ENCODE measurements around the gene ROCK2. TPM values are rescaled to one million over a fixed set of nuclear protein-coding genes. Genes with fewer than 3 reads are reported as not detected.

ROCK2 gene
- total and polyA plus RNA-seq, 4 experiments from 2014 or later: 4.0 to 26.7 (median 21.6) TPM

- POLR2A ChIA-PET (ENCODE audit: partially characterized antibody): interaction anchor here (1.3 to 1.5 kb wide), 2 partner anchors 10 kb away, joined by 3 to 5 read pairs; partner anchors contain the start of gene ROCK2
- Mint-ChIP-seq H3K4me1 (no peaks in the 10 kb centered on the region), H3K9me3 (no peaks in the 10 kb centered on the region)
Observed at GRCh38 chr2:11354363-11355154, 10.1 kb upstream of the ROCK2 start.

GRCh38 chr2:11352781-11353537, 8.5 kb upstream of the ROCK2 start:
- H3K36me3 Mint-ChIP-seq: no peaks in the 10 kb centered on the region
- CTCF ChIA-PET (ENCODE audit: partially characterized antibody): no interaction called here
- intact Hi-C loops (cut with micrococcal nuclease): no loop called here
- peaks cover 0 to 3% of the 10 kb centered on the region in 2 donors for H3K27me3 Mint-ChIP-seq
- H3K27ac ChIP-seq (ENCODE audit: low read depth, low read length): no peak overlapping the region
- POLR2A ChIA-PET (ENCODE audit: partially characterized antibody): interaction anchor here (1.5 kb wide), 1 partner anchor 8 kb away, joined by 5 read pairs; the partner anchor contains the start of gene ROCK2
- no peaks in the 10 kb centered on the region for H3K9me3 Mint-ChIP-seq
- H3K4me1 ChIP-seq (ENCODE audit: insufficient read depth, low read length): no peaks in the 10 kb centered on the region
- H3K4me3 Mint-ChIP-seq: no peak overlapping the region
- no peaks in the 10 kb centered on the region for H3K36me3 ChIP-seq (ENCODE audit: insufficient read depth, low read length)
- no peaks in the 10 kb centered on the region for H3K4me1 Mint-ChIP-seq
- no peak for DNase-seq
- H3K9me3 ChIP-seq (ENCODE audit: control insufficient read depth in 1 of 2, low read length in 2 of 2): no peaks in the 10 kb centered on the region
- no peak overlapping the region for H3K4me3 ChIP-seq (ENCODE audit: low read length in 2 of 2)
- H3K27me3 ChIP-seq (ENCODE audit: insufficient read depth, low read length): no peaks in the 10 kb centered on the region
- no peak overlapping the region for H3K27ac Mint-ChIP-seq

More at GRCh38 chr2:11354363-11355154, 10.1 kb upstream of the ROCK2 start:
- CTCF ChIA-PET (ENCODE audit: partially characterized antibody): no interaction called here
- Histone ChIP-seq H3K27ac (ENCODE audit: low read depth, low read length) (no peak overlapping the region), H3K4me3 (ENCODE audit: low read length in 2 of 2) (no peak overlapping the region), H3K9me3 (ENCODE audit: control insufficient read depth in 1 of 2, low read length in 2 of 2) (no peaks in the 10 kb centered on the region), H3K27me3 (ENCODE audit: insufficient read depth, low read length) (no peaks in the 10 kb centered on the region), H3K36me3 (ENCODE audit: insufficient read depth, low read length) (no peaks in the 10 kb centered on the region), H3K4me1 (ENCODE audit: insufficient read depth, low read length) (no peaks in the 10 kb centered on the region)
- Mint-ChIP-seq H3K27me3 (peaks cover 0 to 3% of the 10 kb centered on the region in 2 donors), H3K27ac (peak overlapping the region in 1 of 7 donors; percentile 31), H3K4me3 (no peak overlapping the region), H3K36me3 (no peaks in the 10 kb centered on the region)
- no peak for DNase-seq
- intact Hi-C loops (cut with micrococcal nuclease): no loop called here

- Histone ChIP-seq H3K4me3 (ENCODE audit: low read length in 2 of 2) (no peak overlapping the region), H3K4me1 (ENCODE audit: insufficient read depth, low read length) (peaks cover 7% of the 10 kb centered on the region), H3K9me3 (ENCODE audit: control insufficient read depth in 1 of 2, low read length in 2 of 2) (no peaks in the 10 kb centered on the region), H3K27me3 (ENCODE audit: insufficient read depth, low read length) (no peaks in the 10 kb centered on the region), H3K36me3 (ENCODE audit: insufficient read depth, low read length) (no peaks in the 10 kb centered on the region), H3K27ac (ENCODE audit: low read depth, low read length) (no peak overlapping the region)
- DNase-seq: no peak
- H3K27ac Mint-ChIP-seq: peak overlapping the region in 3 of 7 donors; percentile 9 to 77 (median 43)
- CTCF ChIA-PET (ENCODE audit: partially characterized antibody): no interaction called here
- peaks cover 0 to 5% of the 10 kb centered on the region in 2 donors for H3K36me3 Mint-ChIP-seq
- POLR2A ChIA-PET (ENCODE audit: partially characterized antibody): no interaction called here
- intact Hi-C loops (cut with micrococcal nuclease): loop anchor here (5.0 to 10.0 kb wide), 2 partner anchors 119 to 397 kb away; partner anchors contain the start of genes E2F6 and LPIN1
- no peak overlapping the region for H3K4me3 Mint-ChIP-seq
- no peaks in the 10 kb centered on the region for H3K9me3 Mint-ChIP-seq
- H3K4me1 Mint-ChIP-seq: peaks cover 1 to 10% (median 3%) of the 10 kb centered on the region in 4 donors
- H3K27me3 Mint-ChIP-seq: peaks cover 0 to 3% of the 10 kb centered on the region in 2 donors
Observed at GRCh38 chr2:11348209-11348749, 3.8 kb upstream of the ROCK2 start.

- Mint-ChIP-seq H3K27ac (peak overlapping the region in 1 of 7 donors; percentile 65), H3K36me3 (peaks cover 0 to 11% of the 10 kb centered on the region in 2 donors), H3K4me3 (no peak overlapping the region), H3K27me3 (peaks cover 0 to 3% of the 10 kb centered on the region in 2 donors), H3K4me1 (peaks cover 9 to 18% (median 10%) of the 10 kb centered on the region in 4 donors), H3K9me3 (no peaks in the 10 kb centered on the region)
- Histone ChIP-seq H3K4me1 (ENCODE audit: insufficient read depth, low read length) (peaks cover 15% of the 10 kb centered on the region), H3K27me3 (ENCODE audit: insufficient read depth, low read length) (no peaks in the 10 kb centered on the region), H3K27ac (ENCODE audit: low read depth, low read length) (no peak overlapping the region), H3K4me3 (ENCODE audit: low read length in 2 of 2) (no peak overlapping the region), H3K36me3 (ENCODE audit: insufficient read depth, low read length) (no peaks in the 10 kb centered on the region), H3K9me3 (ENCODE audit: control insufficient read depth in 1 of 2, low read length in 2 of 2) (no peaks in the 10 kb centered on the region)
- ChIA-PET POLR2A (ENCODE audit: partially characterized antibody) (no interaction called here), CTCF (ENCODE audit: partially characterized antibody) (no interaction called here)
- intact Hi-C loops (cut with micrococcal nuclease): loop anchor here (5.0 to 10.0 kb wide), 2 partner anchors 120 to 397 kb away; partner anchors contain the start of genes E2F6 and LPIN1
- DNase-seq: no peak
Observed at GRCh38 chr2:11347403-11347959, 3.0 kb upstream of the ROCK2 start.

- Mint-ChIP-seq H3K36me3 (peaks cover 0 to 11% of the 10 kb centered on the region in 2 donors), H3K4me3 (peak overlapping the region in 4 of 8 donors; percentile 3 to 87 (median 29)), H3K4me1 (peaks cover 15 to 29% (median 17%) of the 10 kb centered on the region in 4 donors), H3K27me3 (peaks cover 0 to 3% of the 10 kb centered on the region in 2 donors), H3K27ac (peak overlapping the region in 2 of 7 donors; percentile 81 to 89), H3K9me3 (no peaks in the 10 kb centered on the region)
- no peak overlapping the region for H3K27ac ChIP-seq (ENCODE audit: low read depth, low read length)
- DNase-seq: no peak
- H3K4me1 ChIP-seq (ENCODE audit: insufficient read depth, low read length): peaks cover 29% of the 10 kb centered on the region
- H3K36me3 ChIP-seq (ENCODE audit: insufficient read depth, low read length): no peaks in the 10 kb centered on the region
- no peaks in the 10 kb centered on the region for H3K27me3 ChIP-seq (ENCODE audit: insufficient read depth, low read length)
- no peak overlapping the region for H3K4me3 ChIP-seq (ENCODE audit: low read length in 2 of 2)
- CTCF ChIA-PET (ENCODE audit: partially characterized antibody): interaction anchor here (1.0 to 2.4 kb wide), 2 partner anchors 18 to 213 kb away, joined by 4 to 9 read pairs; a partner anchor contains a TSS
- POLR2A ChIA-PET (ENCODE audit: partially characterized antibody): interaction anchor here (1.3 to 2.2 kb wide), 2 partner anchors 120 to 191 kb away, joined by 3 to 9 read pairs; partner anchors contain the start of genes E2F6 and SLC66A3
- intact Hi-C loops (cut with micrococcal nuclease): loop anchor here (5.0 to 10.0 kb wide), 2 partner anchors 121 to 399 kb away; partner anchors contain the start of genes E2F6 and LPIN1
- H3K9me3 ChIP-seq (ENCODE audit: control insufficient read depth in 1 of 2, low read length in 2 of 2): no peaks in the 10 kb centered on the region
Observed at GRCh38 chr2:11346023-11346482, 1.6 kb upstream of the ROCK2 start.

GRCh38 chr2:11344956-11345677, 681 bp upstream of the ROCK2 start:
- intact Hi-C loops (cut with micrococcal nuclease): loop anchor here (1.0 to 10.0 kb wide), 5 partner anchors 122 to 1393 kb away; partner anchors contain the start of genes E2F6, GRHL1, LPIN1 and PDIA6
- Histone ChIP-seq H3K4me3 (ENCODE audit: low read length in 2 of 2) (peak overlapping the region; percentile 29 to 47), H3K27me3 (ENCODE audit: insufficient read depth, low read length) (no peaks in the 10 kb centered on the region), H3K4me1 (ENCODE audit: insufficient read depth, low read length) (peaks cover 36% of the 10 kb centered on the region), H3K9me3 (ENCODE audit: control insufficient read depth in 1 of 2, low read length in 2 of 2) (no peaks in the 10 kb centered on the region), H3K27ac (ENCODE audit: low read depth, low read length) (peak overlapping the region; percentile 28), H3K36me3 (ENCODE audit: insufficient read depth, low read length) (no peaks in the 10 kb centered on the region)
- ChIA-PET CTCF (ENCODE audit: partially characterized antibody) (interaction anchor here (0.9 to 2.4 kb wide), 2 partner anchors 14 to 212 kb away, joined by 3 to 9 read pairs; a partner anchor contains a TSS), POLR2A (ENCODE audit: partially characterized antibody) (interaction anchor here (0.6 to 3.0 kb wide), 11 partner anchors 8 to 533 kb away, joined by 3 to 24 read pairs (median 7); partner anchors contain the start of genes E2F6, PDIA6 and SLC66A3)
- H3K4me3 Mint-ChIP-seq: peak overlapping the region; percentile 87 to 92 (median 90)
- H3K27ac Mint-ChIP-seq: peak overlapping the region; percentile 81 to 93 (median 89)
- peak in 2 of 5 donors; percentile 24 to 30 for DNase-seq
- H3K36me3 Mint-ChIP-seq: peaks cover 0 to 11% of the 10 kb centered on the region in 2 donors
- H3K27me3 Mint-ChIP-seq: peaks cover 0 to 1% of the 10 kb centered on the region in 2 donors
- H3K9me3 Mint-ChIP-seq: no peaks in the 10 kb centered on the region
- H3K4me1 Mint-ChIP-seq: peaks cover 20 to 38% (median 22%) of the 10 kb centered on the region in 4 donors

Data from CD4-positive, alpha-beta memory T cell (primary cell).